ENCODE measurements around the gene SMARCAL1. TPM values are rescaled to one million over a fixed set of nuclear protein-coding genes. Genes with fewer than 3 reads are reported as not detected.

Gene SMARCAL1
- total RNA-seq, 1 experiment from 2014 or later, result 22.1 TPM

GRCh38 chr2:216507220-216508160 is 95.2 kb downstream of the SMARCAL1 start:
- DNase-seq (ENCODE audit: unreplicated experiment), result no peak
- Mint-ChIP-seq H3K27ac (ENCODE audit: low read depth, unreplicated experiment) (peak overlapping the region; percentile 56), H3K36me3 (ENCODE audit: insufficient read depth, unreplicated experiment) (peaks cover 64% of the 10 kb centered on the region), H3K9me3 (ENCODE audit: unreplicated experiment) (no peaks in the 10 kb centered on the region), H3K27me3 (ENCODE audit: insufficient read depth, unreplicated experiment) (no peaks in the 10 kb centered on the region), H3K4me1 (ENCODE audit: insufficient read depth, unreplicated experiment) (peaks cover 18% of the 10 kb centered on the region), H3K4me3 (ENCODE audit: unreplicated experiment) (no peak overlapping the region)
- BruUV-seq (replicated peaks), result no TSS peak
- TF ChIP-seq CTCF (IDR thresholded peaks at IDR 0.05; ENCODE audit: unreplicated experiment), result no peak
- intact Hi-C loops (cut with micrococcal nuclease), result no loop called here
- ChIA-PET CTCF (interaction anchor here (0.6 to 4.9 kb wide), 7 partner anchors 8 to 1576 kb away, joined by 3 to 33 read pairs (median 4); no protein-coding TSS in a partner anchor), POLR2A (interaction anchor here (0.6 to 1.9 kb wide), 10 partner anchors 8 to 1308 kb away, joined by 3 to 13 read pairs (median 4); partner anchors contain the start of gene RPL37A)

DNA sequence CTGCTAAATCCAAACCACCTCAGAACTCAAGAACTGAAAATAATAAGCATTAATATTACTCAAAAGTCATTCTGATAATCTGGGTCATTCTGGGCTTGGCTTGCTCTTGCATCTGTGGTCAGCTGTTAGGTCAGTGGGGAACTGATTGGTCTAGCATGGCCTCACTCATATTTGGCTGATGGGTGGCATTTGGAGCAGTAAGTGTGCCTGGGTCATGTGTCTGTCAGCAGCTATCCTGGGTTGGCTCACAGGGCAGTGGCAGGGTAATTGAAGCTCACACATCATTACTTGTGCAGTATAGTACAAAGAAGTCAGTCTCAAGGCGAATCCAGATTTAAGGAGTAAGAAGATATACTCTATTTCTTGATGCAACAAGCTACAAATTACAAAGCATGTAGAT is 95.9 kb downstream of the SMARCAL1 start:
- CTCF ChIA-PET, result interaction anchor here (0.6 to 4.9 kb wide), 5 partner anchors 10 to 1576 kb away, joined by 3 to 33 read pairs (median 4); no protein-coding TSS in a partner anchor
- no peak for TF ChIP-seq CTCF (IDR thresholded peaks at IDR 0.05; ENCODE audit: unreplicated experiment)
- intact Hi-C loops (cut with micrococcal nuclease), result no loop called here
- POLR2A ChIA-PET, result interaction anchor here (0.6 to 1.9 kb wide), 3 partner anchors 10 to 320 kb away, joined by 3 to 13 read pairs (median 3); partner anchors contain the start of gene RPL37A
- no TSS peak for BruUV-seq (replicated peaks)
- Mint-ChIP-seq H3K4me3 (ENCODE audit: unreplicated experiment) (no peak overlapping the region), H3K36me3 (ENCODE audit: insufficient read depth, unreplicated experiment) (peaks cover 56% of the 10 kb centered on the region), H3K27me3 (ENCODE audit: insufficient read depth, unreplicated experiment) (no peaks in the 10 kb centered on the region), H3K27ac (ENCODE audit: low read depth, unreplicated experiment) (peak overlapping the region; percentile 56), H3K4me1 (ENCODE audit: insufficient read depth, unreplicated experiment) (peaks cover 13% of the 10 kb centered on the region), H3K9me3 (ENCODE audit: unreplicated experiment) (no peaks in the 10 kb centered on the region)
- no peak for DNase-seq (ENCODE audit: unreplicated experiment)

- Mint-ChIP-seq H3K27me3 (ENCODE audit: insufficient read depth, unreplicated experiment) (no peaks in the 10 kb centered on the region), H3K4me1 (ENCODE audit: insufficient read depth, unreplicated experiment) (peaks cover 6% of the 10 kb centered on the region), H3K36me3 (ENCODE audit: insufficient read depth, unreplicated experiment) (peaks cover 7% of the 10 kb centered on the region), H3K4me3 (ENCODE audit: unreplicated experiment) (no peak overlapping the region), H3K9me3 (ENCODE audit: unreplicated experiment) (no peaks in the 10 kb centered on the region), H3K27ac (ENCODE audit: low read depth, unreplicated experiment) (no peak overlapping the region)
- ChIA-PET POLR2A (interaction anchor here (1.0 to 4.0 kb wide), 4 partner anchors 10 to 149 kb away, joined by 3 to 34 read pairs (median 4); partner anchors contain the start of gene RPL37A), CTCF (interaction anchor here (0.6 to 13.5 kb wide), 23 partner anchors 9 to 1196 kb away, joined by 3 to 673 read pairs (median 5); partner anchors contain the start of gene RPL37A)
- BruUV-seq (replicated peaks), result no TSS peak
- intact Hi-C loops (cut with micrococcal nuclease), result loop anchor here (5.0 kb wide), 1 partner anchor 165 kb away; no protein-coding TSS in a partner anchor
- DNase-seq (ENCODE audit: unreplicated experiment), result peak; percentile 54
- peak; percentile 76 for TF ChIP-seq CTCF (IDR thresholded peaks at IDR 0.05; ENCODE audit: unreplicated experiment)
Observed at GRCh38 chr2:216516730-216517350, 104.6 kb downstream of the SMARCAL1 start.

Data from MCF 10A (cell line).